K562 (cell line): ENCODE measurements around the gene DND1. TPM values are rescaled to one million over a fixed set of nuclear protein-coding genes. Genes with fewer than 3 reads are reported as not detected.
A peak's percentile ranks its signal among the peaks of the same experiment; 100 is the strongest.

ENCODE experiments used
- CHD2 ChIP-seq: IDR thresholded peaks from 2 replicates; pipeline ENCODE4 v1.6.1; 2011; ENCODE audit warnings: low read depth, low read length
- CREB3L1 ChIP-seq: fragments of 450-650 bp; IDR thresholded peaks from 2 replicates; pipeline ENCODE4 v1.6.1; 2014; ENCODE audit warnings: low read depth, mild to moderate bottlenecking, moderate library complexity, borderline replicate concordance
- GTF2E2 ChIP-seq: fragments of 200-800 bp; sonication (Bioruptor generic); IDR thresholded peaks from 2 replicates; pipeline ENCODE4 v1.6.1; 2016; ENCODE audit warnings: missing genetic modification characterization, missing compliant biosample characterization
- GTF2F1 ChIP-seq: IDR thresholded peaks from 2 replicates; pipeline ENCODE4 v1.6.1; 2011; ENCODE audit warnings: low read depth, low read length, improper control_type of control experiment
- HLTF ChIP-seq: fragments of 450-650 bp; IDR thresholded peaks from 2 replicates; pipeline ENCODE4 v1.6.1; 2016
- HMBOX1 ChIP-seq: sonication (generic); IDR thresholded peaks from 2 replicates; pipeline ENCODE4 v1.6.1; 2016
- HSF4 ChIP-seq: fragments of 250-450 bp; sonication (Bioruptor Pico); IDR thresholded peaks from 2 replicates; pipeline ENCODE4 v2.1.2; 2022; ENCODE audit warnings: mild to moderate bottlenecking, moderate library complexity, borderline replicate concordance
- JUND ChIP-seq, 2 experiments: IDR thresholded peaks; 2 replicates in 1 of 2; 3 replicates in 1 of 2; pipeline ENCODE4 v1.6.1; 2011; ENCODE audit warnings: borderline replicate concordance in 2 of 2, low read depth in 2 of 2, low read length in 2 of 2, improper control_type of control experiment in 1 of 2, missing biosample characterization in 1 of 2, missing genetic modification characterization in 1 of 2, missing genetic modification reagents in 1 of 2
- KDM4B ChIP-seq, 2 experiments: fragments of 450-650 bp in 1 of 2; sonication (generic) in 1 of 2; IDR thresholded peaks; 2 replicates each; pipeline ENCODE4 v1.6.1; 2016 to 2017; ENCODE audit warnings: borderline replicate concordance in 2 of 2, antibody characterized with exemption in 1 of 2, low read depth in 1 of 2, mild to moderate bottlenecking in 1 of 2
- MEIS2 ChIP-seq: fragments of 450-650 bp; IDR thresholded peaks from 2 replicates; pipeline ENCODE4 v1.6.1; 2014; ENCODE audit warnings: mild to moderate bottlenecking; ENCODE audit not compliant: partially characterized antibody
- NEUROD1 ChIP-seq: fragments of 150-350 bp; IDR thresholded peaks from 2 replicates; pipeline ENCODE4 v1.6.1; 2014; ENCODE audit warnings: borderline replicate concordance, low read length, low read depth; ENCODE audit not compliant: partially characterized antibody
- NKRF ChIP-seq: fragments of 450-650 bp; IDR thresholded peaks from 2 replicates; pipeline ENCODE4 v1.6.1; 2016; ENCODE audit warnings: borderline replicate concordance
- PHF8 ChIP-seq: fragments of 200-600 bp; sonication (generic); IDR thresholded peaks from 2 replicates; pipeline ENCODE4 v1.6.1; 2012; ENCODE audit warnings: mixed run types, mild to moderate bottlenecking, inconsistent platforms, low read length, moderate library complexity, borderline replicate concordance
- RNF219 ChIP-seq: fragments of 250-450 bp; sonication (Bioruptor Pico); IDR thresholded peaks from 2 replicates; pipeline ENCODE4 v1.5.0; 2022; ENCODE audit warnings: mild to moderate bottlenecking
- SMARCA4 ChIP-seq: fragments of 450-650 bp; IDR thresholded peaks from 2 replicates; pipeline ENCODE4 v1.6.1; 2016
- SMARCE1 ChIP-seq: fragments of 450-650 bp; IDR thresholded peaks from 2 replicates; pipeline ENCODE4 v1.7.1; 2016; ENCODE audit warnings: mild to moderate bottlenecking
- SREBF2 ChIP-seq: sonication (generic); formaldehyde crosslinking; IDR thresholded peaks from 2 replicates; pipeline ENCODE4 v1.4.0; 2020; ENCODE audit warnings: mild to moderate bottlenecking, missing genetic modification reagents
- STAG1 ChIP-seq: sonication (generic); formaldehyde crosslinking; IDR thresholded peaks from 2 replicates; pipeline ENCODE4 v1.5.0; 2020; ENCODE audit warnings: missing genetic modification reagents, borderline replicate concordance
- TCF15 ChIP-seq: fragments of 250-450 bp; sonication (Bioruptor Pico); IDR thresholded peaks from 2 replicates; pipeline ENCODE4 v1.8.0; 2022; ENCODE audit warnings: moderate library complexity, mild to moderate bottlenecking, inconsistent platforms
- ZNF644 ChIP-seq: fragments of 200-800 bp; sonication (Bioruptor generic); IDR thresholded peaks from 2 replicates; pipeline ENCODE4 v1.6.1; 2016; ENCODE audit warnings: low read depth, missing genetic modification characterization, missing compliant biosample characterization
- polyA plus RNA-seq, 8 experiments: library from polyadenylated mRNA; depleted of rRNA in 4 of 8; stranded (reverse) in 5 of 8; unstranded in 3 of 8; fragments of >200 nt; fragmentation: Nextera tagmentation in 2 of 8; fragmentation: Illumina TruSeq in 1 of 8; extraction: Ambion mirVana in 2 of 8; extraction: Trizol in 1 of 8; gene quantifications; 2 replicates each; pipeline versions ENCODE4 v1.2.1 to v1.2.3, GENCODE V29; 2011 to 2014; ENCODE audit warnings: inconsistent platforms in 1 of 8, missing spikeins in 1 of 8
- total RNA-seq, 7 experiments: library from RNA; depleted of rRNA in 6 of 7; stranded (reverse); fragments of >200 nt in 6 of 7; fragmentation: Illumina TruSeq in 2 of 7; extraction: Trizol in 2 of 7; gene quantifications; 2 replicates each; pipeline versions ENCODE4 v1.2.1 to v1.2.3, GENCODE V29; 2011 to 2021; ENCODE audit warnings: low replicate concordance in 1 of 7

Gene DND1
- total and polyA plus RNA-seq, 9 of the 15 experiments (the other 6 are each of a cell fraction or from before 2014, with no cell fraction given): 0.37 to 2.0 (median 0.90) TPM; not detected in 3

GRCh38 chr5:140639148-140639981 lies 34.0 kb downstream of the DND1 start, which contains the start of gene TMCO6 (continued):
- TF ChIP-seq RNF219 (CRISPR knock-in tag): no peak
- no peak for TF ChIP-seq STAG1 (CRISPR knock-in tag)
- peak; percentile 74 for TF ChIP-seq NKRF
- no peak for TF ChIP-seq GTF2E2
- no peak for TF ChIP-seq HSF4 (CRISPR knock-in tag)
- TF ChIP-seq KDM4B (IDR thresholded peaks at IDR 0.05; ENCODE audit: borderline replicate concordance in 2 of 2, low read depth in 1 of 2): peak in 1 of 2 experiments; percentile 64; a peak in 1 of 4 replicates
- TF ChIP-seq CHD2: no peak
- peak; percentile 55; the same call in 1 of the 2 replicates for TF ChIP-seq GTF2F1
- TF ChIP-seq ZNF644 (tag): peak; percentile 10; the same call in 1 of the 2 replicates
- TF ChIP-seq HMBOX1: no peak
- TF ChIP-seq MEIS2: peak; percentile 97
- TF ChIP-seq CREB3L1: no peak
- peak; percentile 84; the same call in 1 of the 2 replicates for TF ChIP-seq PHF8
- no peak for TF ChIP-seq TCF15
- no peak for TF ChIP-seq HLTF
- TF ChIP-seq SREBF2 (CRISPR knock-in tag): 0 out of 2 replicates have a peak, but pooled peaks have one; percentile 26
- TF ChIP-seq SMARCA4: no peak
- peak; percentile 45 for TF ChIP-seq NEUROD1
- TF ChIP-seq SMARCE1: 0 out of 2 replicates have a peak, but pooled peaks have one; percentile 41
- TF ChIP-seq JUND (IDR thresholded peaks at IDR 0.05; ENCODE audit: borderline replicate concordance, low read depth, low read length): peak; percentile 83
- TF ChIP-seq JUND (tag; IDR thresholded peaks at IDR 0.05; ENCODE audit: borderline replicate concordance, low read depth, low read length): peak; percentile 65; the same call in 1 of the 3 replicates
